Heart left ventricle (tissue), 13 donors: ENCODE results near the gene NCOA1.

ENCODE experiments used
- POLR2A ChIP-seq, 2 donors: fragments of 450-650 bp; IDR thresholded peaks; one replicate each; pipeline ENCODE4 v1.6.1; 2017; ENCODE audit warnings: antibody characterized with exemption in 2 of 2, mild to moderate bottlenecking in 2 of 2, moderate library complexity in 2 of 2
- TF ChIP-seq, protein P1 (sequence below), 12 donors: fragments of 200-600 bp; sonication (generic) in 4 of 12; IDR thresholded peaks; one replicate each; pipeline versions ENCODE4 v1.5.0 to v1.8.0; 2018 to 2022; ENCODE audit warnings: antibody characterized with exemption in 12 of 12, mild to moderate bottlenecking in 5 of 12
- donor health status: ischemic (EF 13 %, LVEDD 7.1; RV severe dilation, severe dysfunction).
- donor health status: DM: no; HTN: yes; CAD: no.
- donor health status: DM: no; HTN: no; CAD: no.
- donor health status: ischemic (EF 25% LVEDD 6.9; RV normal size, moderate dysfunction).
- donor health status: ischemic (EF 25% LVEDD 5.7; RV mildly dilated, moderate dysfunction).
- donor health status: ischemic (EF 35%, LVEDD 5.7; RV mildly dilated, moderate dysfunction).
- donor health status: nonischemic (EF 11% LVEDD 7.7; RV severe dilation, severe dysfunction).
- donor health status: DM: yes; HTN: yes; CAD: no.
- donor health status: PGD.
- donor health status: ischemic (EF 29% LVEDD 5.4; RV normal size, mild dysfunction).
- donor health status: nonischemic (EF 23%, LVEDD 6.1; RV moderate dilation, normal function).

- TF ChIP-seq, protein P1, sequence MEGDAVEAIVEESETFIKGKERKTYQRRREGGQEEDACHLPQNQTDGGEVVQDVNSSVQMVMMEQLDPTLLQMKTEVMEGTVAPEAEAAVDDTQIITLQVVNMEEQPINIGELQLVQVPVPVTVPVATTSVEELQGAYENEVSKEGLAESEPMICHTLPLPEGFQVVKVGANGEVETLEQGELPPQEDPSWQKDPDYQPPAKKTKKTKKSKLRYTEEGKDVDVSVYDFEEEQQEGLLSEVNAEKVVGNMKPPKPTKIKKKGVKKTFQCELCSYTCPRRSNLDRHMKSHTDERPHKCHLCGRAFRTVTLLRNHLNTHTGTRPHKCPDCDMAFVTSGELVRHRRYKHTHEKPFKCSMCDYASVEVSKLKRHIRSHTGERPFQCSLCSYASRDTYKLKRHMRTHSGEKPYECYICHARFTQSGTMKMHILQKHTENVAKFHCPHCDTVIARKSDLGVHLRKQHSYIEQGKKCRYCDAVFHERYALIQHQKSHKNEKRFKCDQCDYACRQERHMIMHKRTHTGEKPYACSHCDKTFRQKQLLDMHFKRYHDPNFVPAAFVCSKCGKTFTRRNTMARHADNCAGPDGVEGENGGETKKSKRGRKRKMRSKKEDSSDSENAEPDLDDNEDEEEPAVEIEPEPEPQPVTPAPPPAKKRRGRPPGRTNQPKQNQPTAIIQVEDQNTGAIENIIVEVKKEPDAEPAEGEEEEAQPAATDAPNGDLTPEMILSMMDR (IDR thresholded peaks at IDR 0.05): no peak
- no peak for TF ChIP-seq POLR2A (IDR thresholded peaks at IDR 0.05)
These were observed 180.2 kb downstream of the NCOA1 start for GRCh38 chr2:24671230-24671629.
